ENCODE results near the gene NIFK.
"Not testable (repeated sequence)": the region's sequence is repeated elsewhere in the genome, so short reads cannot be mapped to it uniquely, and the experiment has no call there.

NIFK gene

GRCh38 chr2:121705958-121706357 is 30.7 kb downstream of the NIFK start:
- H3K27me3 ChIP-seq (ENCODE audit: control insufficient read depth, insufficient read depth, low read length) = no peaks in the 10 kb centered on the region
- no peak overlapping the region for H3K27ac ChIP-seq (ENCODE audit: low read length)
- no peaks in the 10 kb centered on the region for H3K36me3 ChIP-seq (ENCODE audit: control insufficient read depth, low read depth, low read length)
- no peak overlapping the region for H3K4me3 ChIP-seq (ENCODE audit: low read length)
- H3K9ac ChIP-seq (ENCODE audit: low read length) = no peak overlapping the region
- no peaks in the 10 kb centered on the region for H3K9me3 ChIP-seq (ENCODE audit: control insufficient read depth, low read depth, low read length)
- no peaks in the 10 kb centered on the region for H3K4me1 ChIP-seq (ENCODE audit: control insufficient read depth, low read depth, low read length)

- H3K4me1 ChIP-seq (ENCODE audit: control insufficient read depth, low read depth, low read length) = no peaks in the 10 kb centered on the region
- H3K36me3 ChIP-seq (ENCODE audit: control insufficient read depth, low read depth, low read length) = no peaks in the 10 kb centered on the region
- no peak overlapping the region for H3K9ac ChIP-seq (ENCODE audit: low read length)
- H3K27me3 ChIP-seq (ENCODE audit: control insufficient read depth, insufficient read depth, low read length) = no peaks in the 10 kb centered on the region
- H3K4me3 ChIP-seq (ENCODE audit: low read length) = no peak overlapping the region
- H3K9me3 ChIP-seq (ENCODE audit: control insufficient read depth, low read depth, low read length) = no peaks in the 10 kb centered on the region
- no peak overlapping the region for H3K27ac ChIP-seq (ENCODE audit: low read length)
Measured at GRCh38 chr2:121705390-121705789, 31.3 kb downstream of the NIFK start.

DNA sequence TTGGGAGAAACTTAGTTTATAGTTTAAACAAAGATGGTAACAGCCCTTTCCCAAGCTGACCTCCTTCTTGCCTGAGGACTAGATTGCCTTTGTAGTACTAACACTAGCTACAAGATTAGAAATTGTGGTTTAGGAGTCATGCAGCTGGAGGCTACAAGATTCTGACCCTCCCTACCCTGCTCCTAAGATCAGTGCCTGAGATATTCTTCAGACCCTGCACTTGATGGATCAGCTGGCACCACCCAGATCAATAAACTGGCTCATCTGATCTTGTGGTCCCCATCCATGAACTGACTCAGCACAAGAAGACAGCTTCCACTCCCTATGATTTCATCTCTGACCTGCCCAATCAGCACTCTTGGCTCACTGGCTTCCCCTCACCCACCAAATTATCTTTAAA is 34.9 kb downstream of the NIFK start:
- not testable (repeated sequence) for H3K9ac ChIP-seq (ENCODE audit: low read length); H3K9me3 ChIP-seq (ENCODE audit: control insufficient read depth, low read depth, low read length); H3K4me3 ChIP-seq (ENCODE audit: low read length); H3K4me1 ChIP-seq (ENCODE audit: control insufficient read depth, low read depth, low read length); H3K27me3 ChIP-seq (ENCODE audit: control insufficient read depth, insufficient read depth, low read length); H3K27ac ChIP-seq (ENCODE audit: low read length); H3K36me3 ChIP-seq (ENCODE audit: control insufficient read depth, low read depth, low read length)

- Histone ChIP-seq H3K4me3 (ENCODE audit: low read length) (no peak overlapping the region), H3K27ac (ENCODE audit: low read length) (no peak overlapping the region), H3K9ac (ENCODE audit: low read length) (no peak overlapping the region), H3K9me3 (ENCODE audit: control insufficient read depth, low read depth, low read length) (no peaks in the 10 kb centered on the region), H3K36me3 (ENCODE audit: control insufficient read depth, low read depth, low read length) (no peaks in the 10 kb centered on the region), H3K27me3 (ENCODE audit: control insufficient read depth, insufficient read depth, low read length) (no peaks in the 10 kb centered on the region), H3K4me1 (ENCODE audit: control insufficient read depth, low read depth, low read length) (no peaks in the 10 kb centered on the region)
Measured at GRCh38 chr2:121699421-121700333, 37.0 kb downstream of the NIFK start.

DNA sequence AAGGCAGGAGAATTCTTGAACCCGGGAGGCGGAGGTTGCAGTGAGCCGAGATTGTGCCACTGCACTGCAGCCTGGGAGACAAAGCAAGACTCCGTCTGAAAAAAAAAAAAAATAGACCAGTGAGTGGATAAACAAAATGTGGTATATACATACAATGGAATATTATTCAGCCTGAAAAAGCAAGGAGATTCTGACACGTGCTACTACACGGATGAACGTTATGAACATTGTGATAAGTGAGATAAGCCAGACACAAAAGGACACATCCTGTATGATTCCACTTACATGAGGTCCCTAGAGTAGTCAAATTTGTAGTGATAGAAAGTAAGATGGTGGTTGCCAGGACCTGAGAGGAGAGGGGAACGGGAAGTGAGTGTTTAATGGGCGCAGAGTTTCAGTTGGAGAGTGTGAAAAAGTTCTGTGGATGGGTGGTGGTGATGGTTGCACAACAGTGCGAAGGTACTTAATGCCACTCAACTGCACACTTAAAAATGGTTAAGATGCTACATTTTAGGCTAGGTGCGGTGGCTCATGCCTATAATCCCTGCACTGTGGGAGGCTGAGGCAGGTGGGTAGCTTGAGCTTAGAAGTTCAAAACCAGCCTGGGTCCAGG is 38.3 kb downstream of the NIFK start:
- no peak overlapping the region for H3K9ac ChIP-seq (ENCODE audit: low read length)
- H3K27me3 ChIP-seq (ENCODE audit: control insufficient read depth, insufficient read depth, low read length) = no peaks in the 10 kb centered on the region
- no peaks in the 10 kb centered on the region for H3K4me1 ChIP-seq (ENCODE audit: control insufficient read depth, low read depth, low read length)
- H3K9me3 ChIP-seq (ENCODE audit: control insufficient read depth, low read depth, low read length) = no peaks in the 10 kb centered on the region
- no peak overlapping the region for H3K4me3 ChIP-seq (ENCODE audit: low read length)
- H3K27ac ChIP-seq (ENCODE audit: low read length) = no peak overlapping the region
- no peaks in the 10 kb centered on the region for H3K36me3 ChIP-seq (ENCODE audit: control insufficient read depth, low read depth, low read length)

DNA sequence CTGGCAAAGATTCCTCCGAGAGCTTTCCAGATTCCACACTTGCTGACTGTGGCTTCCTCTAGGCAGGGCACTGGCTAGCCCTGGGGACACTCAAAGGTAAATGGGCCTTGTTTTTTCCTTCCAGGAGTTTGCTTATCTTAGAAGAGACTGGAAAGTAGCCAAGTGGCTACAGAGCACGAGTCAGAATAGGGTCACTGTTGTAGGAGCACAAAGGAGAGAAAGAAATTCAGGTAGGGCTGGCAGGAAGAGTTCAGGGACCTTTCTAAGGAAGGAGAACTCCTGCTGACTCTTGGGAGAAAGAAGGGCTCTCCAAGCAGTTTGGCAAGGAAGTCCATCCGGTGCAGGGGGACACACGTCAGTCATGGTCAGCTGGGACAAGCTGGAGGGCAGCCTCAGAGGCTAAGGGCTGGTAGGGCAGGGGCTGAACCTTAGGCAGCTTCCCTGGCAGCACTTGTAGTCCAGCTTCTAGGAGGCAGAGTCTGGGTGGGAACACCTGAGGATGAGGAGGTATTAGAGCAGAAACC is 39.5 kb downstream of the NIFK start:
- Histone ChIP-seq H3K27ac (ENCODE audit: low read length) (no peak overlapping the region), H3K9ac (ENCODE audit: low read length) (no peak overlapping the region), H3K4me3 (ENCODE audit: low read length) (no peak overlapping the region), H3K9me3 (ENCODE audit: control insufficient read depth, low read depth, low read length) (no peaks in the 10 kb centered on the region), H3K4me1 (ENCODE audit: control insufficient read depth, low read depth, low read length) (no peaks in the 10 kb centered on the region), H3K27me3 (ENCODE audit: control insufficient read depth, insufficient read depth, low read length) (no peaks in the 10 kb centered on the region), H3K36me3 (ENCODE audit: control insufficient read depth, low read depth, low read length) (no peaks in the 10 kb centered on the region)

- Histone ChIP-seq H3K4me3 (ENCODE audit: low read length) (no peak overlapping the region), H3K27ac (ENCODE audit: low read length) (no peak overlapping the region), H3K4me1 (ENCODE audit: control insufficient read depth, low read depth, low read length) (no peaks in the 10 kb centered on the region), H3K9me3 (ENCODE audit: control insufficient read depth, low read depth, low read length) (no peaks in the 10 kb centered on the region), H3K27me3 (ENCODE audit: control insufficient read depth, insufficient read depth, low read length) (no peaks in the 10 kb centered on the region), H3K36me3 (ENCODE audit: control insufficient read depth, low read depth, low read length) (no peaks in the 10 kb centered on the region), H3K9ac (ENCODE audit: low read length) (no peak overlapping the region)
Measured at GRCh38 chr2:121696410-121696930, 40.2 kb downstream of the NIFK start.

DNA sequence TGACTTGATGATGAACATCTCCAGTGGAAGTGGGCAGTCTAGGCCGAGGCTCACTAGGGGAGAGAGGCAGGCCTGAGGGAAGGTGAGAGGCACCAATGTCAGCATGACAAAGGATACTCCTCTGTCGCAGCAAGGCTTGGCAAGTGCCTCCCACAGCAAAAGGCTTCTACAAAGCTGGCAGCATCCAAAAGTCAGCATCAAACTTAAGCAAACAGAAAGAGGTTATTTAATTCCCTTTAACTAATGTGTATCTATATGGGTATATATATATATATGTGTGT is 41.6 kb downstream of the NIFK start:
- Histone ChIP-seq H3K36me3 (ENCODE audit: control insufficient read depth, low read depth, low read length) (no peaks in the 10 kb centered on the region), H3K4me1 (ENCODE audit: control insufficient read depth, low read depth, low read length) (no peaks in the 10 kb centered on the region), H3K27ac (ENCODE audit: low read length) (no peak overlapping the region), H3K4me3 (ENCODE audit: low read length) (no peak overlapping the region), H3K9me3 (ENCODE audit: control insufficient read depth, low read depth, low read length) (no peaks in the 10 kb centered on the region), H3K9ac (ENCODE audit: low read length) (no peak overlapping the region), H3K27me3 (ENCODE audit: control insufficient read depth, insufficient read depth, low read length) (no peaks in the 10 kb centered on the region)

DNA sequence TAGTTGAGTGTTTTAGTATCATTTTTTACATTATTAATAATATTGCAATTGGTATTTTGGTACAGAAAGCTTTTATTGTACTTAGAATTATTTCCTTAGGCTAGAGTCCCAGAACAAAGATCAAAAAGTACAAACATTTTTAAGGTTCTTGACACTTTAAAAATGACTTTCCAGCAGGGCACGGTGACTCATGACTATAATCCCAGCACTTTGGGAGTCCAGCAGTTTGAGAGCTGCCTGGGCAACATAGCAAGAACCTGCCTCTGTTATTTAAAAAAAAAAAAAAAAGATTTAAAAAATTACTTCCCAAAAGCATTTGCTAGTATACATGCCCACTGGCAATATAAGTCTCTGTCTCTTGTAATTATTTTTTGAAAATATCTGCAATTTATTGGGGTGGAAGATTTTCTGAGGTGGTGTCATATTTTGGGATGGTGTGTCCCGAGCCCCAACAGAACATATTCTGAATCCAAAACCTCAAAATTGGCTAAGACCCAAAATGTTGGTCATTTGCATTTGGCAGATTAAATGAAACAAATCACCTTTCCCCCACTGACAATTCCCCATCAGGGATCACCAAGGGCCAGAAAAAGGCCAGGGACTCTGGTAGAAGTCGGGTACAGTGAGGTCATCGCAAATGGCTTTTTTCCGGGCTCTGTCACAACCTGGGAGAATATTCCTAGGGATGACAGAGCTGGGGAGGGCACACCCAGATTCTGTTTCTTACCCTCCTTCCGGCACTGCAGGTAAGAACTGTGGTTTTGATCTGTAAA is 42.1 kb downstream of the NIFK start:
- H3K36me3 ChIP-seq (ENCODE audit: control insufficient read depth, low read depth, low read length) = no peaks in the 10 kb centered on the region
- H3K9me3 ChIP-seq (ENCODE audit: control insufficient read depth, low read depth, low read length) = no peaks in the 10 kb centered on the region
- no peak overlapping the region for H3K4me3 ChIP-seq (ENCODE audit: low read length)
- no peak overlapping the region for H3K27ac ChIP-seq (ENCODE audit: low read length)
- no peaks in the 10 kb centered on the region for H3K27me3 ChIP-seq (ENCODE audit: control insufficient read depth, insufficient read depth, low read length)
- H3K4me1 ChIP-seq (ENCODE audit: control insufficient read depth, low read depth, low read length) = no peaks in the 10 kb centered on the region
- H3K9ac ChIP-seq (ENCODE audit: low read length) = no peak overlapping the region

- H3K4me3 ChIP-seq (ENCODE audit: low read length); H3K27me3 ChIP-seq (ENCODE audit: control insufficient read depth, insufficient read depth, low read length); H3K27ac ChIP-seq (ENCODE audit: low read length); H3K36me3 ChIP-seq (ENCODE audit: control insufficient read depth, low read depth, low read length); H3K9me3 ChIP-seq (ENCODE audit: control insufficient read depth, low read depth, low read length); H3K9ac ChIP-seq (ENCODE audit: low read length): not testable (repeated sequence)
- peaks cover 13% of the 10 kb centered on the region for H3K4me1 ChIP-seq (ENCODE audit: control insufficient read depth, low read depth, low read length)
Measured at GRCh38 chr2:121690572-121690971, 46.1 kb downstream of the NIFK start.

DNA sequence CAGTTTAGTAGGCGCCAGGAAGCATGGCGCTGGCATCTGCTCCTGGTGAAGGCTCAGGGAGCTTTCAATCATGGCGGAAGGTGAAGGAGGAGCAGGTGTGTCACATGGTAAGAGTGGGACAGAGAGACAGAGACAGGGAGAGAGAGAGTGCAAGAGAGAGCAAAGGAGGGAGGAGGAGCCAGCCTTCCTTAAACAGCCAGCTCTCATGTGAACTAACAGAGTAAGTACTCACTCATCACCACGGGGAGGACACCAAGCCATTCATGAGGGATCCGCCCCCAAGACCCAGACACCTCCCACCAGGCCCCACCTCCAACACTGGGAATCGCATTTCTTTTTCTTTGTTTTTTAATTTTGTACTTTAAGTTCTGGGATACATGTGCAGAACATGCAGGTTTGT is 46.6 kb downstream of the NIFK start:
- Histone ChIP-seq H3K4me3 (ENCODE audit: low read length) (no peak overlapping the region), H3K27ac (ENCODE audit: low read length) (no peak overlapping the region), H3K27me3 (ENCODE audit: control insufficient read depth, insufficient read depth, low read length) (no peaks in the 10 kb centered on the region), H3K9ac (ENCODE audit: low read length) (no peak overlapping the region), H3K36me3 (ENCODE audit: control insufficient read depth, low read depth, low read length) (no peaks in the 10 kb centered on the region), H3K9me3 (ENCODE audit: control insufficient read depth, low read depth, low read length) (no peaks in the 10 kb centered on the region), H3K4me1 (ENCODE audit: control insufficient read depth, low read depth, low read length) (peaks cover 18% of the 10 kb centered on the region)
